Frontal cortex (tissue), 4 donors: ENCODE measurements around the gene CHMP2A. TPM values are rescaled to one million over a fixed set of nuclear protein-coding genes. Genes with fewer than 3 reads are reported as not detected.
A peak's percentile ranks its signal among the peaks of the same experiment; 100 is the strongest.
"Not testable (repeated sequence)": the region's sequence is repeated elsewhere in the genome, so short reads cannot be mapped to it uniquely, and the experiment has no call there.

Source experiments
- DNase-seq, 2 donors: peaks; one replicate each; pipeline ENCODE4 v3.0.0; 2012; ENCODE audit warnings: low spot score in 2 of 2
- FAIRE-seq: peaks from 2 replicates; lab custom pipeline; 2012; peaks lifted over from hg19 to GRCh38; lab: Jason Lieb, UNC
- small RNA-seq: library from RNA; depleted of rRNA; stranded (forward); fragments of <200 nt; gene quantifications from one replicate; pipeline ENCODE3, GENCODE V24; 2014
- total RNA-seq: library from RNA; depleted of rRNA; stranded (reverse); fragments of >200 nt; gene quantifications from one replicate; pipeline ENCODE4 v1.2.3, GENCODE V29; 2014
- donor health status: control.
- donor health status: control.
- donor health status: control.

CHMP2A gene
- total RNA-seq, 1 donor from 2014 or later, result 62.8 TPM

DNA sequence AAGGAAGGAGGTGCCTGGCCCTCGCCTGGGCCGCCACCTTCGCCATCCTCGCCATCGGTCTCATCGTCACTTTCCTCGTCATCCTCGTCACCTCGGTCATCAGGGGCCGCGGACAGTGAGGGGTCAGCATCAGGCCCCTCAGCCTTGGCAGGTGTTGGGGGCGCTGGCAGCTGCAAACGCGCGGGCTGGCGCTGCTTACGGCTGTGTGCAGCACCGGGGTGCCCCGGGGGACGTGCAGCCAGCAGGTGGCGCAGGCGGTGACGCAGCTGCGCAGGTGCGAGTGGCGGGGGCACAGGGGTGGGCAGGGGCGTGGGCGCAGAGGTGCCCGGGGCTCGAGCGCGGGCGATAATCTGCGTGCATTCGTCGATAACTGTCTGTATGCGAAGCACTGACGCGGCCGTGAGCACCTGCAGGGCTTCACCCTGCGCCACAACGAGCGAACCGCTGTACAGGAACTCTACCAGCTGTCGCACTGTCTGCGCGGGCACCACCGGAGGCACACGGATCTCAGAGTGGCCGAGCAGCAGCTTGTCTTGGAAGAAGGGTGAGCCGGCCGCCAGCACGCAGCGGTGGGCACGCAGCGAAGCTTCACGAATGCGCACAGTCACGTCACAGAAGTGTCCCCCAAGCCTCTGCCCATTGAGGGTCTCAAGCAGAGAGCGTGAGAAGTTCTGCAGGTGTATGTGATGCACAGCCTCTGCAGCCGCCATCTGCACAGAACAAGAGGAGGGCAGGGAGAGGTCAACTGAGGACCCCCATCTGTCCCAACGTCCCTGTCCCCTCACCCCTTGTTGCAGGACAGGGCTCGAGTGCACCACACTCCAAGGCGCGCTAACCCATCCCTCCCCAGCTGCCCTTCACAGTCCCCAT, 37.7 kb downstream of the CHMP2A start:
- DNase-seq (no peak), FAIRE-seq (no peak)

DNA sequence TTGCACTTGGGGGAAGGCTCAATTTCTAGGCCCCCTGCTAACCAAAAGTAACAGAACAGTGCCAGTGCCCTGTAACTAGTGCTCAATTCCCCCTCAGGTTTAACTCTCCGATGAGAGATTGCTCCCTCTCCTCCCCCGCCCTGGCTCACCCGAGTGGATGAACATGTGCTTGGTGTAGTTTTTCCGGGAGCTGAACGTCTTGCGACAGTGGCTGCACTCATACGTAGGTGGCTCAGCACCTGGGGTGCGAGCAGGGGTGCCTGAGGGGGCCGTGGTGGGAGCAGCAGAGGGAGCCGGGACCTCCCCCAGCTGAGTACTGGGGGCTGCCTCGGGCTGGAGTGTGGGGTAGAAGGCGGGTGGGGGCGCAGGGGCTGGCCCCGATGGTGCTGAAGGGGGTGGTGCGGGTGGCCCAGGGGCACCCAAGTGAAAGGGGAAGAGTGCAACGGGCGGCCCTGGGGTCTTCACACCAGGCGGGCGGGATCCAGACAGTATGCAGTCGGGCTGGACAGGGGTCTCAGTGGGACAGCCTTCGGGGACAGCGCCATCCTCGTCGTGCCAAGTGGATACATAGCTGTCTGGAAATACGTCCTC, 38.6 kb downstream of the CHMP2A start:
- DNase-seq (no peak), FAIRE-seq (no peak)

DNA sequence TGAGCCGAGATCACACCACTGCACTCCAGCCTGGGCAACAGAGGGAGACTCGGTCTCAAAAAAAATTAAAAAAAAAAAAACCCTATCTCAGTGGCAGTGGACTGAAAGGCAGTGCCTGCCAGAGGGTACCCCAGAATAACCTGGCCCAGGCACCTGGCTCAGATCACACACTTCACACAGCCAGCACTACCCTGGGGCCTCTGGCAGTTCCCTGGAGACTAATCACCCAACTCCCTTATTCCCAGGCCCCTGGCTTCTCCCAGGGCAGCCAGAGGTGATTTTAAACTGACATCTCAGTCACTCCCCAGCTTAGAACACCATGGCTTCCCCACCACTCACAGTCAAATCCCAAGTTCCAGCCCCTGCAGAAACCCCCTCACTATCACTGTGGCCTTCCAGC, 39.6 kb downstream of the CHMP2A start:
- DNase-seq (no peak), FAIRE-seq (no peak)

DNA sequence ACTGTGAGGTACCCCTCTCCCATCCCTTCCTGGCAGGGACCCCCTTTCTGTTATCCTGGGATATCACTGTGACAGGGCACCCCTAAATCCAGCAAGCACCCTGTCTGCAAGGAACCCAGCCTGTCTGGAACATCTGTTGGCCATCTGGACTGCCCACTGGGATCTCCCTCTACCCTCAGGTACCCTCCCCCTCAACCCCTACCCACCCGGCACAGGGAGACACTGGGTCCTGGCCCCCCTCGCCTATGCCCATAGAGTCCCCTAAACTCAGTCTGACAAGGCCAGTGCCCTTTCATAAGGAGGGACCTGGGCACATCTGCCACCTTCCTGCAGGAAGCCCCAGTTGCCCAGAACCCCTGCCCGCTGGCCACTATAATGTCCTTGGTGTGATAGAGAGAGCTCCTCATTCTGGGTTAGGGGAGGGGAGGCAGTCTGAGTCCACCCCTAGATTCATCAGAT, 40.3 kb downstream of the CHMP2A start:
- FAIRE-seq, result no peak
- no peak for DNase-seq

DNA sequence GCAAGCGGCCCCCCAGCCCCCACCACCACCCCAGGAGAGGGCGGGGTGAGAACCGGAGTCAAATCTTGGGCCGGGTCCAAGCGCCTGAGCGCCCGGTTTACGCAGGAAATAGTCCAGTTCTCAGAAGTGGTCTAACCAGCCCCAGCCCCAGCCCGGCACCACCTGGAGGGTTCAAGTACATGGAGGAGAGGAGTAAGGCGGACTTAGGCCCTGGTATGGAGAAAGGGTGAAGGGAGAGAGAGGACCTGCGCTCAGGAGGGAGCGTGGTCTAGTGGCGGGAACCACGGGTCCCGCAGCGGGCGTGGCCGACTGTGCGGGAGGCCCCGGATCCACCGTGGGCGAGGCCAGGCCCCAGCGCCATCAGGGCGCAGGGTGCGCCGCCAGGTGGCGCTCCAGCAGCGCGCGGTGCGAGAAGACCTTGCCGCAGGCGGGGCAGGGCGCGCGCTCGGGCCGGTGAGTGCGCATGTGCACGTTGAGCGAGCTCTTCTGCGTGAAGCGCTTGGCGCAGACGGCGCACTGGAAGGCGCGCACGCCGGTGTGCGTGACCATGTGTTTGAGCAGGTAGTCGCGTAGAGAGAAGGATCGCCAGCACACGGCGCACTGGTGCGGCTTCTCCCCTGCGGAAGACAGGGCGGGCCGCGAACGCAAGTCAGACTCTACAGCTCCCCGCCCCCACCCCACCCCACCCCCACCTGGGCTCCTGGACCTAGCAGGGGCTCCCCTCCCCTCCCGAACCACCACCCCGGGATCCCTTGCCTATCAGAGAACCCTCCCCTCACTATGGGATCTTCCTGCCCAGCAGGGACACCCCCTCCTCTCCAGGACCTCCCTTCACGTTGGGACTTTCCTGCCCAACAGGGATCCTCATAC, 41.0 kb downstream of the CHMP2A start:
- FAIRE-seq (no peak), DNase-seq (peak; percentile 87 to 95)

DNA sequence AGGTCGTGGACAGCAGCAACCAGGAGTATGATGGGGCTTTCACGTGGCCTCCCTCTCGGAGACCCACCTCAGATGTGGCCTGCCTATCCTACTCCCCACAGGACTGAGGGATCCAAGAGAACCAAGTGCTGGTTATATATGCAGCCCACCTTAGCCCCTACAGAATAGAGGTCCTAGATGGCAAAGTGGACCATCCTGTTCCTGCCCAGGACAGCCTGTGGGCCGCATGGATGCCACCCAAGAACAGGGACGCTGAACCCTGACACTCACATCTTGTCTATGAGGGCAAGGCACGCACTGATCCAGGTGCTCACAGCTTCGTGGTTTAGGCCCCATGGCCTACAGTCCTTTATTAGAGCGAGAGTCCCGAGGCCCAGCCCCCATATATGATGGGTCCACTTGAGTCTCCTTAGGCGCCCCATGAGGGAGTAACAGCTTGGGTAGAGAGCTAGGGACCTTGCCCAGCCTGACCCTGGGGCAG, 41.7 kb downstream of the CHMP2A start:
- FAIRE-seq (no peak), DNase-seq (no peak)

DNA sequence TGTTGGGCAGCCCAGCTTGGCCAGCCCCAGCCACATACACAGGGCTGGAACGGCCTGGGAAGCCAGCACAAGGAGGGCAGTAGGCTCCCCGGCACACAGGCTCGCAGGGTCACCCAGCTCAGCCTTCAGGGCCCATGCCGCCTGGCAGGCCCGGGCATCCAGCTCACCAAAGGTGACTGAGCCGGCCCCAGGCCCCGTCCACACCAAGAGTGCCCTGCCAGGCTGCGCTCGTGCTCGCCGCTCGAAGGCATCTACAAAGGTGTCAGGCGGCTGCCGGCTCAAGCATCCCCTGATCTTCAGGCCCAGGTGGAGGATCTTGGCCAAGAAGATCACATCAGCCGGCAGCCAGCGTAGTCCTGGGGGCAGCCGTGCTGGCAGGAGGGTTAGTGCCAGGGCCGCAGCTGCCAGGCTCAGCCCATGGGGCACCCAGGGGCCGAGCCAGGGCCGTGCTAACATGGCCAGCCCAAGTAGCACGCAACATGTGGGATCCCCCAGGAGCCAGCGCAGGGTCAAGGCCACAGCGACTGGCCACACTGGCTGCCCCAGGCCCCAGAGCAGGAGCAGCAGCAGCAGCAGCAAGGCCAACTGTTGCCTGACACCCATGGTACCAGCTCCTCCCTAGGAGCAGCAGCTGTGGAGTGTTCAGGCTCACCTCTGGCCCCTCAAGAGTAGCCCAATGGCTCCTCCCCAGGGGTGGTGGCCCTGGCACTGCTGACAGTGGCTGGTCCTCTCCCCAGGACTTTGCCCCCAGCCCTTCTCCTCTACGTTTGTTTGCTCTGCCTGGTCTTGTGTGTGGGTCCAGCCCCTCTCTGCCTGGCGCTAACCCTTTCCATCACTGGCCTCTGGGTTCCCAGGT, 43.3 kb downstream of the CHMP2A start, which contains the start of gene SLC27A5:
SLC27A5 (minus strand) TSS at position 640 of the 856 bp plus-strand sequence; CDS start at position 603, 37 bp downstream.
- DNase-seq, result no peak
- FAIRE-seq, result no peak

DNA sequence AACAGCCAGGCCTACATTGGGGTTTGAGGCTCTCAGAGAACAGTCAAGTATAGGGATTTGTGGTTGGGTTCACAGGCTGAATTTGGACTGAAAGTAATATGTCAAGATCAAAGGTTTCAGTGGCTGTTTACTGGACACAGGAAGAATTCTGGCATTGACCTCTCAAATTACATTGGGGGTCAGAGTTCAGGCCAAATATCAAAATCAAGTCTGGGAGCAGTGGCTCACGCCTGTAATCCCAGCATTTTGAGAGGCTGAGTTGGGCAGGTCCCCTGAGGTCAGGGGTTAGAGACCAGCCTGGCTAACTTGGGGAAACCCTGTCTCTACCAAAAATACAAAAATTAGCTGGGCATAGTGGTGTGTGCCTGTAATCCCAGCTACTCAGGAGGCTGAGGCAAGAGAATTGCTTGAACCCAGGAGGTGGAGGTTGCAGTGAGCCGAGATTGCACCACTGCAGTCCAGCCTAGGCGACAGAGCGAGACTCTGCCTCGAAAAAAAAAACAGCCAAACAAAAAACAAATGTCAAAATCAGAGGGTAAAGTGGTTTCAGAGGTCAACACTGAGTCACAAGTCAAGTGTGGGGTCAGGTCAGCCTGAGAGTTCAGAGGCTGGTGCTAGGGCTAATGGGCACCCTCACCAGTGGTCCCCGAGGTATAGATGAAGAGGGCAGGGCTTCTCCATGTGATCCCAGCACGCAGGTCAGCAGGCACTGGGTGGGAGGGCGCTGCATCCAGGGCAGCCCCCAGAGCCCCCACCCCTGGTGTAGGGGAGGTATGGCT, 44.6 kb downstream of the CHMP2A start:
- DNase-seq (no peak), FAIRE-seq (no peak)

DNA sequence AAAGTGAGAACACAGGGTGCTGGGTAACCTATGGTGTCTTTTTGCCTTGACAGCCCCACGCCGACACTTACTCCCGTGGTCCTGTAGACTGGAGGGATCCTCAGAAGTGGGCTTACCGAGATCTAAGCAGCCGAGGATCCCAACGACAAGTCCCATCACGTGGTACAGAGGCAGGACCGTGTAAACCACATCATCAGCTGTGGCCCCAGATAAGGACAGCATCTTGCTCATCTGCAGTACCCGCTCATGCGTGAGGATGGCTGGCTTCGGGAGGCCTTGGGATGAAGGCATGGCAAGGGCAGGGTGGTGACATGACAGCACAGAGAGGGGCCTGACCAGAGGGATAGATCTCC, 45.2 kb downstream of the CHMP2A start:
- FAIRE-seq (no peak), DNase-seq (no peak)

DNA sequence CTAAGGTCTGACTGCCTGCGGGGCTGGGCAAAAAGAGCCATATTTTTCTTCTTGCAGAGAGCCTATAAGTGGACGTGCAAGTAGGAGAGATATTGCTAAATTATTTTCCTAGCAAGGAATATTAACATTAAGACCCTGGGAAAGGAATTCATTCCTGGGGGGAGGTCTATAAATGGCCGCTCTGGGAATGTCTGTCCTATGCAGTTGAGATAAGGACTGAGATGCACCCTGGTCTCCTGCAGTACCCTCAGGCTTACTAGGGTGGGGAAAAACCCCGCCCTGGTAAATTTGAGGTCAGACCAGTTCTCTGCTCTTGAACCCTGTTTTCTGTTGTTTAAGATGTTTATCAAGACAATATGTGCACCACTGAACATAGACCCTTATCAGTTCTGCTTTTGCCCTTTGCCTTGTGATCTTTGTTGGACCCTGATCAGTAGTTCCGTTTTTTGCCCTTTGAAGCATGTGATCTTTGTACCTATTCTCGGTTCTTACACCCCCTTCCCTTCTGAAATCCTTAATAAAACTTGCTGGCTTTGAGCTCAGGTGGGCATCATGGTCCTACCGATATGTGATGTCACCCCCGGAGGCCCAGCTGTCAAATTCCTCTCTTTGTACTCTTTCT, 47.2 kb downstream of the CHMP2A start:
- FAIRE-seq, DNase-seq: not testable (repeated sequence)

Small RNAs within 50 kb of the gene (small RNA-seq; reads per million reads assigned to genes)
- 0.20 reads per million for gene MIR6807
- gene RN7SL525P, result not detected

Other genes with a start within 250 kb of the CHMP2A start
- 22.4 TPM for gene ERVK3-1, start 249.7 kb downstream of the CHMP2A start, total RNA-seq
- 2.0 TPM for gene ZSCAN22, start 228.1 kb downstream of the CHMP2A start, total RNA-seq
- 0.41 TPM for gene A1BG, start 201.6 kb downstream of the CHMP2A start, total RNA-seq
- 6.1 TPM for gene ZNF497, start 192.4 kb downstream of the CHMP2A start, total RNA-seq
- gene ZNF837, start 174.1 kb downstream of the CHMP2A start, total RNA-seq, result 2.4 TPM
- gene RPS5, start 167.8 kb downstream of the CHMP2A start, total RNA-seq, result 2,200 TPM
- not detected for gene RNF225, start 159.4 kb downstream of the CHMP2A start, total RNA-seq
- gene ZNF584, start 146.5 kb downstream of the CHMP2A start, total RNA-seq, result 11.8 TPM
- 15.9 TPM for gene ZNF132, start 115.0 kb downstream of the CHMP2A start, total RNA-seq
- 24.1 TPM for gene ZNF324B, start 103.5 kb downstream of the CHMP2A start, total RNA-seq
- gene ZNF324, start 88.0 kb downstream of the CHMP2A start, total RNA-seq, result 20.8 TPM
- 8.6 TPM for gene ZNF446, start 78.8 kb downstream of the CHMP2A start, total RNA-seq
- gene SLC27A5, start 43.1 kb downstream of the CHMP2A start, total RNA-seq, result 6.9 TPM
- gene ZBTB45, start 35.3 kb downstream of the CHMP2A start, total RNA-seq, result 6.9 TPM
- gene TRIM28, start 11.0 kb downstream of the CHMP2A start, total RNA-seq, result 332 TPM
- gene UBE2M, start 3.5 kb upstream of the CHMP2A start, total RNA-seq, result 64.8 TPM
- gene MZF1, start 18.2 kb upstream of the CHMP2A start, total RNA-seq, result 11.0 TPM